Neural crest cell (in vitro differentiated cells): ENCODE data around the gene VSTM2L. TPM values are rescaled to one million over a fixed set of nuclear protein-coding genes. Genes with fewer than 3 reads are reported as not detected.

Source experiments
- DNase-seq: peaks from one replicate; pipeline ENCODE4 v3.0.0; 2021; ENCODE audit warnings: low read depth, mixed read lengths, low spot score
- H3K27ac Mint-ChIP-seq: one replicate; pipeline ENCODE4 v1.8.0; 2021; ENCODE audit warnings: mild to moderate bottlenecking, mixed read lengths; ENCODE audit not compliant: unreplicated experiment
- H3K27me3 Mint-ChIP-seq: 2 replicates; pipeline ENCODE4 v1.8.0; 2021; ENCODE audit warnings: low read depth, mild to moderate bottlenecking, mixed read lengths
- H3K36me3 Mint-ChIP-seq: 2 replicates; pipeline ENCODE4 v1.8.0; 2021; ENCODE audit warnings: low read depth, mild to moderate bottlenecking, mixed read lengths
- H3K4me1 Mint-ChIP-seq: 2 replicates; pipeline ENCODE4 v1.8.0; 2021; ENCODE audit warnings: mixed read lengths
- H3K4me3 Mint-ChIP-seq: one replicate; pipeline ENCODE4 v1.8.0; 2021; ENCODE audit warnings: mild to moderate bottlenecking, mixed read lengths
- H3K9me3 Mint-ChIP-seq: 2 replicates; pipeline ENCODE4 v1.8.0; 2021; ENCODE audit warnings: mixed read lengths
- total RNA-seq: library from RNA; stranded (reverse); gene quantifications from 2 replicates; pipeline ENCODE4 v1.2.1, GENCODE V29; 2021
- TF ChIP-seq, protein P1 (sequence below): fragments of 200-600 bp; sonication (generic); conservative IDR thresholded peaks from 2 replicates; pipeline ENCODE4 v1.5.0; 2021; ENCODE audit warnings: antibody characterized with exemption, mild to moderate bottlenecking

VSTM2L gene
- total RNA-seq, 1 donor from 2014 or later: 9.3 TPM

DNA sequence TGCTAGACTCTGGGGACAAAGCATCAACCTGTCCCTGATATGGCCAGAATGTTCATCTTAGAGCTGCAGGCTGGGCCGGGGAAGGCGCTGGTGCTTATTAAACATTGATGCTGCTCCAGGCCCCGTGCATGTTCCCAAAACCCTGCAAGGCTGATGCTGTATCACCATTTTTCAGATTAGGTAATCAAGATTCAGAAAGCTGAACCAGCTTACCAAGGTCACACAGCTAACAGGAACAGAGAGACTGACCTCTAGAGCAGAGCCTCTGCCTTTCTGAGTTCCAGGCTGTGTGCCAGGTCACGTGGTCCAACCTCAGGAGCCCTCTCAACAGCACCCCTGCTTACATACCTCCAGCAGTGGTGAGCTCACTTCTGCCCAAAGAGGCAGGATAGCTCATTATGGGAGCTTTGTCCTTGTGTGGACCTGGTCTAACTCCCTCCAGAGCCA is 16.1 kb upstream of the VSTM2L start:
- no peak for DNase-seq
- no peaks in the 10 kb centered on the region for H3K27me3 Mint-ChIP-seq
- H3K4me1 Mint-ChIP-seq: no peaks in the 10 kb centered on the region
- TF ChIP-seq, protein P1, sequence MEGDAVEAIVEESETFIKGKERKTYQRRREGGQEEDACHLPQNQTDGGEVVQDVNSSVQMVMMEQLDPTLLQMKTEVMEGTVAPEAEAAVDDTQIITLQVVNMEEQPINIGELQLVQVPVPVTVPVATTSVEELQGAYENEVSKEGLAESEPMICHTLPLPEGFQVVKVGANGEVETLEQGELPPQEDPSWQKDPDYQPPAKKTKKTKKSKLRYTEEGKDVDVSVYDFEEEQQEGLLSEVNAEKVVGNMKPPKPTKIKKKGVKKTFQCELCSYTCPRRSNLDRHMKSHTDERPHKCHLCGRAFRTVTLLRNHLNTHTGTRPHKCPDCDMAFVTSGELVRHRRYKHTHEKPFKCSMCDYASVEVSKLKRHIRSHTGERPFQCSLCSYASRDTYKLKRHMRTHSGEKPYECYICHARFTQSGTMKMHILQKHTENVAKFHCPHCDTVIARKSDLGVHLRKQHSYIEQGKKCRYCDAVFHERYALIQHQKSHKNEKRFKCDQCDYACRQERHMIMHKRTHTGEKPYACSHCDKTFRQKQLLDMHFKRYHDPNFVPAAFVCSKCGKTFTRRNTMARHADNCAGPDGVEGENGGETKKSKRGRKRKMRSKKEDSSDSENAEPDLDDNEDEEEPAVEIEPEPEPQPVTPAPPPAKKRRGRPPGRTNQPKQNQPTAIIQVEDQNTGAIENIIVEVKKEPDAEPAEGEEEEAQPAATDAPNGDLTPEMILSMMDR: no peak
- no peak overlapping the region for H3K27ac Mint-ChIP-seq
- no peaks in the 10 kb centered on the region for H3K36me3 Mint-ChIP-seq
- H3K9me3 Mint-ChIP-seq: no peaks in the 10 kb centered on the region
- H3K4me3 Mint-ChIP-seq: no peak overlapping the region

DNA sequence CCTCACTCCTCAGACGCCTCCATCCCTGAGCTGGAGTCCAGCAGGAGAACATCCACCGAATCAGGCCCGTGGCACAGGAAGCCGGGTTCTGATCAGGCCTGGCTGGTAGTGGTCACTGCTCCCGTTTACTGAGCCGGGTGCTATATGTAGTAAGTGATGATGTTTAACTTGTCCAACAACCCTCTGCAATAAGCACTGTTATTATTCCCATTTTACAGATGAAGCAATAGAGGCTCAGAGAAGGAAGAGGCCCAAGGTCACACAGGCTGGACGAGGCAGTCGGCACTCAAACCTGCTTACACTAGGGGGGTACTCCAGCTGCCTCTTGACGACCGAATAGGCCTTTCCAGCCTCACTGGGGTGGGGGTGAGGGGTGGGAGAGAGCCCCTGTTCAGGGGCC is 14.3 kb upstream of the VSTM2L start:
- Mint-ChIP-seq H3K27ac (no peak overlapping the region), H3K4me1 (no peaks in the 10 kb centered on the region), H3K4me3 (no peak overlapping the region), H3K36me3 (no peaks in the 10 kb centered on the region), H3K27me3 (no peaks in the 10 kb centered on the region), H3K9me3 (no peaks in the 10 kb centered on the region)
- TF ChIP-seq, protein P1: no peak
- DNase-seq: no peak

DNA sequence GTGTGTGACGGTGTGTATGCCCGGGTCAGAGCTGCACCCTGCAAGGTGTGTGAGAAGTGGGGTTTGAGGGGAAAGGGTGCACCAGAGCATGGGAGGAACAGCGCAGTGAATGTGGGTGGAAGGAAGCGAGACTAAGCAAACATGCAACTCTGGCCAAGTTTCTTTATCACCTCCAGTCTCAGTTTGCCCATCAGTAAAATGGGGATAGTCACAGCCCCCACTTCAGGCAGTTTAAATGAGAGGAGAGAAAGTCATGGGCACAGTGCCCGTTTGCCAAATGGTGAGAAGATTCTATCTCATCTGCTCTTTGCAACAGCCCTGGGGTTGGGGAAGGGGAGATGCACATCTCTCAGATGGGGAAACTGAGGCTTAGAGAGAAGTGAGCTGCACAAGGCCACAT is 12.8 kb upstream of the VSTM2L start:
- H3K4me3 Mint-ChIP-seq: no peak overlapping the region
- H3K36me3 Mint-ChIP-seq: no peaks in the 10 kb centered on the region
- TF ChIP-seq, protein P1: no peak

DNA sequence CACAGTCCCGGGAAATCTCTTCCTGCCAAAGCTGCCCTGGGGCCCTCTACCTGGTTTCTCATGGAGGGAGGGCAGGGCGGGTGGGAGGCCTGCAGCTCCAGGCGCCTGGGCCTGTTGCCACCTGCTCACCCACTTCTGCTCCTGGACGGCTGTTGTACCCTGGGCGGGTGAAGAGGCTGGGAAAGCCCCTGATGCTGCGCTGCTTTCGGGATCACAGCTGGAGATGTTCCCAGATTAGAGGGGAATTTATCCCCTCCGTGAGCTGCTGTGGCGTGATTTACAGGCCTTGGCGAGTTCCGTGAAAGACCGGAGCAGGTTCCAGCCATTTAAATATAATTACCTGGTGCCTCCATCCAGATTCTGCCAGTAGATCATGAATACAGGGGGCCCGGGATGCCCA is 12.3 kb upstream of the VSTM2L start:
- TF ChIP-seq, protein P1: no peak
- no peak for DNase-seq
- no peaks in the 10 kb centered on the region for H3K27me3 Mint-ChIP-seq
- H3K9me3 Mint-ChIP-seq: no peaks in the 10 kb centered on the region
- no peak overlapping the region for H3K27ac Mint-ChIP-seq
- no peak overlapping the region for H3K4me3 Mint-ChIP-seq
- H3K4me1 Mint-ChIP-seq: no peaks in the 10 kb centered on the region
- no peaks in the 10 kb centered on the region for H3K36me3 Mint-ChIP-seq

More for the DNA sequence above, 12.8 kb upstream of the VSTM2L start:
- Mint-ChIP-seq H3K27ac (no peak overlapping the region), H3K4me1 (no peaks in the 10 kb centered on the region), H3K9me3 (no peaks in the 10 kb centered on the region), H3K27me3 (no peaks in the 10 kb centered on the region)
- no peak for DNase-seq

DNA sequence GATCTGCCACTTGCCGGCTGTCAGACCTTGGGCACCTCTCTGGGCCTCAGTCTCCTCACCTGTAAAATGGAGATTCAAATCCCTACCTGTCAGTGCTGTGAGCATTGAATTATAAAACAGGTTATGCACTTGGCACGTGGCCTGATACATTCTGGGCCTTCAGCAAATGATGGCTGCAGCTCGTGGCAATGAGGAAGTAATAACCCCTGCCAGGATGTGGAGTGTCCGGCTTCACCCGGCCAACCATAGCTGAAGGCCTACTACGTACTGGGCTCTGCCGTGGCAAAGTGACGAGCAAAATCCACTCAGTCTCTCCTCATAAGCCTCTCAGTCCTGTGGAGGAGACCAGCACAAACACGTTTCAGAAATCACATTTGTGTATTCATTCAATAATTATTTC is 10.9 kb upstream of the VSTM2L start:
- Mint-ChIP-seq H3K4me1 (peaks cover 2% of the 10 kb centered on the region), H3K4me3 (no peak overlapping the region), H3K27me3 (no peaks in the 10 kb centered on the region), H3K27ac (no peak overlapping the region), H3K9me3 (no peaks in the 10 kb centered on the region), H3K36me3 (no peaks in the 10 kb centered on the region)
- no peak for DNase-seq
- TF ChIP-seq, protein P1: no peak
